HG02970 (cell line): Measurements from ENCODE around the gene RBP2.
"Not testable (repeated sequence)": the region's sequence is repeated elsewhere in the genome, so short reads cannot be mapped to it uniquely, and the experiment has no call there.

Source experiments
- ATAC-seq: cut with Tn5 transposase; IDR thresholded peaks from one replicate; pipeline ENCODE4 v1.9.1; 2021; ENCODE audit warnings: mild to moderate bottlenecking, moderate library complexity, moderate number of reproducible peaks; ENCODE audit not compliant: unreplicated experiment, low FRiP score

The RBP2 gene

DNA sequence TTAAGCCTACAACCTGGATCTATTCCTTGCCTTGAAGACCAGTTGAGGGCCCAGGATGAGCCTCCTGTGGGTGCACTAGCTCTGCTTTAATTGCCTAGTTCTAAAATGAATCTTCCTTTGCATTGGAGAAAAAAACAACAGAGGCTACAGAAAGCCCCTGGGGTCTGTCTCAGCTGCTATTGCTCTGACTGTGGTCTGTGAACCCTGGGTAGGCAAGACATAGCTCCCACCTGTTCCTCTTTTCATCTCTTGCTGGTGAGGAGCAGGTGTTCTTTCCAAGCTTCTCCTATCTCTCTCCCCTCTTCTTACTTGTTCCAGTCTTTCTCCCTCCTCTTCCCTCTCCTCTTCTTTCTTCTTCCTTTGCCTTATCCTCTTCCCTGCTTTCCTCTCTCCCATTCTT, 28.8 kb downstream of the RBP2 start:
- ATAC-seq, result no peak

DNA sequence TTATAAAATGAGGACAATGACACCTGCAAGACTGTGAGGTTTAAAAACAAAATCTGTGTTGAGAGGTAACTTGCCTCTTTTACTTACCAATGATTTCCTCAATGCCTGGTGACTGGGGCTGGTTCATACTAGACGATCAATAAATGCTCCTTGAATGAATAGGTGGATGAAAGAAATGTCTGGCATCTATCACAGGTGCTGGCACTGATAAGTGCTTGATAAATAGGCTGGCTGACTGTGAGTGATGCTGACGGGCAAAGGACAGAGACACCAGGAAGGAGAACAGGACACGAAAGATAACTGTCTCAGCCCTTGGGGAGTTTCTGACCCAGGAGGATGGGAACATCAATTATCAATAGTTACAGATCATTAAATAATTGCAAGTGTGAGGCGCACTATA, 31.9 kb downstream of the RBP2 start:
- ATAC-seq, result no peak

DNA sequence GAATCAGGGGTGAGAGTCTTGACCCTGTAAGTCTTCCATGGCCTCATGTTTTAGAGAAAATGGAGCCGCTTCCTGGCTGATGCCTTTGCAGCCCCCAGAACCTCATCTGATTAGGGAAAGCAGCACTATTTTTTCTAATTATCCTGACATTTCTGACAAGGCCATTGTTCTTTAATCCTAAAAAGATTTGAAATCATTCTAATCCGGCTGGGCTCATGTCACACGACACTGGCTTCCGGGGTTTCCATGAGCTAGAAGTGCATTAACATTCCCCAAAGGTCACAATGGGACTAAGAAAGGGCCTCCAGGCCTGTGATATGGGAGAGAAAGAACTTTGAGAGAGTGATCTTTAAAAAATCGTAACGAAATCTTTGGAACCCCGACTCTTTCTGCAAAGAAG, 33.1 kb downstream of the RBP2 start:
- ATAC-seq, result no peak

DNA sequence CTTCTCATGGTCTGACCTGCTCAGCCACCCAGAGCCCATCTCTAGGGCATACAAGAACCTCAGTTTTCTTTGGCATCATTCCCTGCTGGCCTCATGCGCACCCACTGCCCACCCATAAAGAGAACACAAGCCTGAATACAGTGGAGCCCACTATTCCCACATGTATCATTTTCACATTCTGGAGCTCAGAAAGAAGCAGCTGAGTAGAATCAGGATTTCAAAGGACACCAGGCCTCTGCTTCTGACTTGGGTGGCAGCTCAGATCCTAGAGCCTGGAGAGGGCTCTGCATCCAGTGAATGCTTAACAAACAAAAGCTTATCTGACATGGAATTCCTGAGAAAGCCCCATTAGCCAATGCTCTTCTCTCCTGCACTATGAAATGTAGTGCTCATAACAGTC, 34.7 kb downstream of the RBP2 start:
- ATAC-seq, result no peak

DNA sequence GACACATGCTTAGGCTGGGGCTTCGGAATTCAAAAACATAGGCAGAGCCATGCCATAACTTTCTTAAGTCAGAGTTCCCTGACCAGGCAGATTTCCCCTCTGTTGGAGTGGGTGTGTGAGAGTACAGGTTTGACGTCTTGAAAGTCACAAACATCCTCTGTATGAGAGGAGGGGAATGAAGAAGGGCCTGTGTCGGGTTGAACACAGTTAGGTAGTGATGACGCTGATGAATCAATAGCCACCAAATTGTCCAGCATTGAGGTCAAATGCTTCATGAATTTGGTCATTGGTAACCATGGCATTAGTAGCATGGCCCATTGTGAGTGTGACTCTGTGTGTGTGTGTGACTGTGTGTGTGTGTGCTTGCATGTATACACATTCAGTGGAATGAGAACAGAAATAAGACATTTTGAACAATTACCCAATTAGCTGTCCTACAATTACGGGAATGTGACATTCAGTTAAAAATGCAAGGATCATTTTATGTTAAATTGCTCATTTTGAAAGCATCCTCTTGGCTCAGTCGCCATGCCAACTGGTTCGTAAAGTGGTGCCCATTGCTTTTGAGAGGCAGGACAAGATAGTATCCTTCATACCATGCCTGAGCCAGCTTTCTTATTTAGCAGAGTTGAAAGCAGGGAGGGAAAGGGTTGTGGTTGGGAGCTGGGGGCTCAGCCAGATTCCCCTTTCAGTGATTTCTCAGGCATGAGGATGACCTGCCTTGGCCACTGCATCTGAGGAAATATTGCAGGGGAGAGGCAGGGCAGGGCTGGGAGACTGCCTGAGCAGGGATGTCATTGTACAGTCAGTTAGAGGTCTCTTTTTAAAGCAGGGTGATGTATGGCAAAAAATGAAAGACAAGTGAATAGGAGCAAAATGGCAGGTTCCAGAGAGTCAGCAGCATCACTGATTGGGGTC, 35.4 kb downstream of the RBP2 start:
- no peak for ATAC-seq

DNA sequence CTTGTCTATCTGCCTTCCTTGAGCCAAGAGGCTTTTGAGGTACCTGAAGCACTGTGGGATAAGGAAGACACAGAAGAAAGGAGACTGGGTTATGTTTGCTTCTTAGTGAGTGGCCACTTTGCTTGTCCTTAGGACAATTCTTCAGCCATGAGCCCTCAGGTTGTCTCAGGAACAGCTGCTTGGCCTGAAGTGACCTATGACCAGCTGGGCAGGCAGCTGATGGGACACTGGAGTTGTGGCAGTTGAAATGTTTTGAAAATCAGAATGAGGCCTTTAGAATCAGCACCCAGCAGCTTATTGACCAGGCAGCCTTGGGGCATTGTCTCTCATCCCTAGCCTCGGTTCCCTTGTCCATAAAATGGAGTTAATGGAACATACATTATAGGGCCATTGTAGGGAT, 37.0 kb downstream of the RBP2 start:
- no peak for ATAC-seq

DNA sequence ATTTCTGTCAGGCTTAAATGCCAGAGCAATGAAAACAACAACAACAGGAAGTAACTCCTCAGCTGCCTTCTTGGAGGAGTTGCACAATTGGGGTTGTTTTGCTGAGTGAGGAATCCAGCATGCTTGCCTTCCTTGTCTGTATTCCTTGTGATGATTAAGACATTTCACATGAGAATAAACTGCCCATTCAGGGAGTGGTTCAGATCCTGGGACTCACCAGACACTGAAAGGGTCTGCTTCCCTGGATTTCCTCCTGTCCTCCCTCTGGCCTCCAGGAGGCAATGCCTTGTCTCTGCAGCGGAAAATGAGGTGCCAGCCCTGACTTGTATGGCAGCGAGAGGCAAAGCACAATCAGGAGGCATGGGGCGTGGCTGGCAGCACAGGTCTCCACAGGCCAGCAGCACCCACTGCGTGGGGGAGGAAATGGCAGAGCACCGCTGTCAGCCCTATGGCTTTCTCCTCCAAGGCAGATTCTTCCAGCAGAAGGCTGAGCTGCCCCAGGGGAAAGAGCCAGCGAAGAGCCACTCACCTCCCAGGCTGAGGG, 41.5 kb downstream of the RBP2 start:
- ATAC-seq, result no peak

DNA sequence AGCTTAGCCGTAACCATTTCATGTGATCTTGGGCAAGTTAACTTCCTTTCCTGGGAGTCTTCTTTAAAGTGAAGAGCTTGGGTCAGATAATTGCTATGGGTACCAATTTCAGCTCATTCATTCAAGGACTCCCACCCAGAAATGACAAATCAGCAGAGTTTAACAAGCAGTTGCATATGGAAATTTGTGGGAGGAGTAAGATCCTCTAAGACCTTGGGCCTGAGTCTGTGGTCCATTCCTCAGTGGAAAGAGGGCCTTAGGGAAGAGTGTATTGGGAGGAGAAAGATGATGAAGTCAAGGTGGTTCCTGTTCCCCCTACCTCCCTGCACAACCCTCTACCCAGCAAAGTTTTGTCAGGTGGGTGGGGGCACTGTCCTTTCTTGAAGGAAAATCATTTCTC, 42.1 kb downstream of the RBP2 start:
- no peak for ATAC-seq

DNA sequence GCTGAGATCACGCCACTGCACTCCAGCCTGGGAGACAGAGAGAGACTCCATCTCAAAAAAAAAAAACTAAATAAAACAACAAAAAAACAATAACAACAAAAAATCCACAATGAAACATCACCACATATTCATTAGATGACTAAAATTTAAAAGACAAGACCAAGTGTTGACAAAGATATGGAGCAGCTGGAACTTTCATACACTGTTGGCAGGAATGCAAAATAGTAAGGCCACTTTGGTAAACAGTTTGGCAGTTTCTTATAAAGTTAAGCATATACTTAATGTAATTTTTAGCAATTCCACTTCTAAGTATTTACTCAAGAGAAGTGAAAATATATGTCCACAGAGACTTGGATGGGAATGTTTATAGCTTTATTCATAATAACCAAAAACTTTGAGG, 43.2 kb downstream of the RBP2 start:
- no peak for ATAC-seq

DNA sequence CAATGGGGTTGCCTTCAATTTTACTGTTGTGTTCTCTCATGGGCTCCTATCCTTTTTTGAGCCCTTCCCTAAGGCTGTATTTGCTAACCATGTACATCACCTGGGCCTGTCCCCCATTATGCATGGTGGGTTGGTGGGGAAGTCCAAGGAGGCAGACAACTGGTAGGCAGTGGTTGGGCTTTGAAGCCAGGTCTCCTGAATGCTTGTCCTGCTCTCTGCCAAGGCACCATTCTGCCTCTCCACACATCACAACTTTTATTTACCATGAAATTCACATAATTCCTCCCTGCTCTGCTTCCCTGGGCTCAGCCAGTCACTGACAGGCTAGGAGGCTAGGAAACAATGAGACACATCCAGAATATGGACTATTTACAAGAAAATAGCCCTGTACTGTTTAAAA, 45.8 kb downstream of the RBP2 start:
- no peak for ATAC-seq

DNA sequence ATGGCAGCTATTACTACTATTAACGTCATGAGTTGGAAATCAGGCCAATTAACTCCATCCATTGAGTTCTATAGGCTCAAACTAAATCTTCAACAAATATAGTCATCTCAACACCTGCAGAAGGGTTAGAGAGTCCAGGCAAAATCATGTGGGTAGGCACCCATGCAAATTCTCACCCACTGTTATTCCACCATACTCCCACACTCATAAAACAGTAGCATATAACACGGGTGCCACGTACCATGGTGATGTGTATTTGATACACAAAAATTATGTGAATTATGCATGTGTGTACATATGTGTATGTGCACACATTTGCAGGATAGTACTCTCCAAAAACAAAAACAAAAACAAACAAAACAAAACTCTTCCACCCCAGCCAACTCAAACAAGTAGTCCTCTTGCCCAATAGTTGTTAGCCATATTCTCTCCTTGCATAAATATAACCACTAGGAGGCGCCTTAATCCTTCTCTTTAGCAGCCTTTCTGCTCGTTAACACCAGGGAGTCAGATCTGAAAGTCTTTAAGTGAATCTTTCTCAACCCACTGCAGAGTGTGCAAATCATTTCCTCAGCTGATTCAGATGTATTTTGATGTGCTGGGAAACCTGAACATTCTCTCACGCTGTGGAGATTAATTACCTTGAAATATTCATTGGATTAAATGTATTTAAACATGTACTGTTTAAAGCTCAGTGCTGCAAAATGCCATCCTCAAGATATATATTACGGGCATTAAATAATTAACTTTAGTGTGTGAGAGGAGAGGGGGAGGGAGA, 48.8 kb downstream of the RBP2 start:
- no peak for ATAC-seq

DNA sequence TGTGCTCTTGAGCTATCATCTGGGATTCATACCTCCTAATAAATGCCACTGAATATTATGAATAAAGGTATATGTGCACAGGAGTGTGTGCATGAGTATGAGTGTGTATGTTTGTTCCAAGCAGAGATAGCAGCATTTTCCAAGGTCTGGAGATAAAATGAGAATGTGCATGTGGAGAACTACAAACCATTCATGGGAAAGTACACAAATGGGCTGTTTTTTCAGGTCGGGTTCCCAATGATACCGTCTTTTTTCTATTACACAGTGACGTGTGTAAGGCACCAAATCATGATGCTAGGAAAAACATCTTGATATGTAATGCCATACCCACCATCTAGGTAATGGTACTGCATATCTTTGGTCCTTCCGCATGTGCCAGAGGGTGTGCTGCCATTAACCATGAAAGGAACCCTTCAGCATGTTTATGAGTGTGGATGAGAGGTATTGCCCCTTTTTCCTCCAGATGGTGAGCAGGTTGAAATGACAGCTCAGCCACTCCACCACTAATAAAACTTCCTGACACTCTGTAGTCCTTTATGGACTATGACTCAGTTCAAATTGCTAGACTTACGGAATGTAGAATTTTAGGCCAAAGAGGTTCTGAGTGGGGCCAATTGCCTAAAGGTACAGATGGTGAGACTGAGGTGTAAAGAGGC, 50.4 kb downstream of the RBP2 start:
- no peak for ATAC-seq

DNA sequence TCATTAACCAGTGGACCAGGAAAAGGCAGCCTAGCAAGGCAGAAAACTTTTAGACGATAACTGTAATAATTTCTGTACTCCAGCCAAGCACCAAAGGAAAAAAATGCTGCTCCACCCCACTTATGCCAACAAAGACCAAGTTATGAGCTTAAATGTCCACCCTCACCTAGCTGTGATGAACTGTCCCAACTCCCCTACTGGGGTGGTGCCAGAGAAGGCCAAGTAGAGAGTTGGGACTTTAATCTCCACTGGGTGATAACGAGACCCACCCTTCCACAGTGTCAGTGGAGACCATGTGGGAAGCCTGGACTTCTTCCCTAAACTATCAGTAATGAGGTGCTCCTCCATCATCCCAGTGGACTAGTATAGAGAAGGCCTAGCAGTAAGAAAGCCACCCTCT, 53.1 kb downstream of the RBP2 start:
- ATAC-seq, result no peak

DNA sequence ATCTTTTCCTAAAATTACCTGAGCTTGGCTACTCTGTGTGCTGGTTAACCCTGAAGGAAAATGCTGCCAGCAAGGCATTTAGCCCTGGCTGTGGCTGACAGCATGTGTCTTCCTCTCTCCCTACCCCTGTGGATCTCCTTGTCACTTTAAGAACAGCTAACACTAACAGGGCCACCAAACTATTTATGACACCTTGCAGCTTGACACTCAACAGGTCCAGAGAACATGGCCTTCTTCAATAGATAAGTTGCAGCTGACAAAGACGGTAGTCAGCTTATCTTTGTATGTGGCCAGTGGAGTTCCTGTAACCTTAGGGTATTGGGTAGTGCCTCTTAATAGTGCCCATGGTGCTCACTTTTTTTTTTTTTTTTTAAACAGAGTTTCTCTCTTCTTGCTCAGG, 54.9 kb downstream of the RBP2 start:
- no peak for ATAC-seq

DNA sequence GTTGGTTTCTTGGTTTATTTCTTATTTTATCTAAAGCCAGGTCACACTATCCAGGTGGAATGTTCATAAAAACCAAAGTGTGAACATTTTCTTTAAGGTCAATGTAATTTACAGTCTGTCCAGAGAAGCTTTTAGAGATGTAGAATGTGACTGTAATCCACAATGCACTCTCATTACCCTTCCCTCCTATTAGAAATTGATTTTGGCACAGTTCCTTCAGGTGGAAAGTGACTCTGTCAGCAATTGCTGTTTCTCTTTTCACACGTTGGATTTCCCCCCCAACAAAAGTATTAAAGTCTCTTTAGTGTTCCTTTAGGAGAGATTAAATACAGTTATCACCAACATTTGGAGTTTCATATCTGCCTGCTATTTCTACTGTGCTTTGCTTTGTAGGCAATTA, 55.3 kb downstream of the RBP2 start:
- ATAC-seq, result no peak

DNA sequence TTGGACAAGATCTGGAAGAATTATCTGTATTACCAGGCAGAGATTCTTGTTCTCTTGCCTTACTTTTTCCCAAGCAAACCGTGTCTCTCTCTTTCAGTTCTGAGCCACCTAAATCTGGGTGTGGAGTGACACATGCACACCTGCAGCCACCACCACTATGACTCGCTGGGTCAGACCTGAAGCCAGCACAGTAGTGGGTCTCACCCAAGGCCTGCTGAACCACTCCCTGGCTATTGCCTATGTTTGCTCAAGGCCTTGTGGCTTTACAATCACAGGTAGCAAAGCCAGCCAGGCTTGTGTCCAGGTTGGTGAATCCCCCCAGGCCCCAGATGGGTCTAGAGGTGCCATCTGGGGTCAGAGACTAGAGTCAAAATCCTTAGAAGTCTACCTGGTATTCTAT, 58.2 kb downstream of the RBP2 start:
- no peak for ATAC-seq

DNA sequence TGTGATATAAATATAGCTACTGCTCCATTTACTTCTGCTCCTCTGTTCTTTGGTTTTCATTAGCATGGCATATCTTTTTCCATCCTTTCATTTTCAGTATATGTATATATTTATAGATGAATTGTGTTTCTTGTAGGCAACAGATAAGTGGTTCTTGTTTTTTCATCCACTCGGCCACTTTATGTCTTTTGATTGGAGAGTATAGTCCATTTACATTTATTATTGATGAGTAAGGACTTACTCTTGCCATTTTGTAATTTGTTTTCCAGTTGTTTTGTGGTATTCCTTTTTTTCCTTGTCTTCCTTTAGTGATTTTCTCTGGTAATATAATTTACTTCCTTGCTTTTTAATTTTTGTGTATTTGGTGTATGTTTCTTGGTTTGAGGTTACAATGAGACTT, 60.0 kb downstream of the RBP2 start:
- ATAC-seq, result no peak

DNA sequence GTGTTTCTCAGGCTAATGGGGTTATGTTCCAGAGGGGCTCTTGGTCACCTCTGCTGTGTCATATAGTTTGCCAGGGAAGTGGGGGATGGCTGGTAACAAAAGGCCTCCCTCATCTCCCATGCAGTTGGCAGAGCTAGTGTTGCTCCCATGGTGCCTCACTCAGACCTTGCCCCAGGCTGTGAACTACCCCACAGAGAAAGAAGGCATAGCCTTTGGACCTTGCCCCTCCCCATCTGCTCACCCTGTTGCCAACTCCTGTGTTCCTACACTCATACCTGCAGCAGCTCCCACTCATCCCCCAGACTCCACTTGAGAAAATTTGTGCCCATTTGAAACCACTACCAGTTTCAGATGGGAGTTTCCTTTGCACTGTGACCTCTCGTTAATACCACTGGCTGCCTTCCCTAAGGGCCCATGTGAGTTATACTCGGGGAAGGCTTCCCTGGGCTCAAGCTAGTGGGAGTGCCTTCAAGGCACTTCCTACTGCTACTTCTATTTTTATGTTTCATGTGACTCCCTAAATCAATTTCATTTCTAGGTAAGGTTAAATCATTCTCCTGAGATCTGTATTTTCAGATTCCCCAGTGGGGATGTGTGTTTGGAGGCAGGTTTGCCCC, 61.6 kb downstream of the RBP2 start:
- no peak for ATAC-seq

DNA sequence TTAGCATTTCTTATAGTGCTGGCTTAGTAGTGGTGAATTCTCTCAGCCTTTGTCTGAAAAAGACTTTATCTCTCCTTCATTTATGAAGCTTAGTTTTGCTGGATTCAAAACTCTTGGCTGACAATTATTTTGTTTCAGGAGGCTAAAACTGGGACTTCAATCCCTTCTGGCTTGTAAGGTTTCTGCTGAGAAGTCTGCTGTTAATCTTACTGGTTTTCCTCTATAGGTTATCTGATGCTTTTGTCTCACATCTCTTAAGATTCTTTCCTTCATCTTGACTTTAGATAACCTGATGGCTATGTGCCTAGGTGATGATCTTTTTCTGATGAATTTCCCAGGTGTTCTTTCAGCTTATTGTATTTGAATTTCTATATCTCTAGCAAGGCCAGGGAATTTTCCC, 63.4 kb downstream of the RBP2 start:
- not testable (repeated sequence) for ATAC-seq
